Measurements from ENCODE around the gene ADARB2.
"Not testable (repeated sequence)": the region's sequence is repeated elsewhere in the genome, so short reads cannot be mapped to it uniquely, and the experiment has no call there.

ADARB2 gene

DNA sequence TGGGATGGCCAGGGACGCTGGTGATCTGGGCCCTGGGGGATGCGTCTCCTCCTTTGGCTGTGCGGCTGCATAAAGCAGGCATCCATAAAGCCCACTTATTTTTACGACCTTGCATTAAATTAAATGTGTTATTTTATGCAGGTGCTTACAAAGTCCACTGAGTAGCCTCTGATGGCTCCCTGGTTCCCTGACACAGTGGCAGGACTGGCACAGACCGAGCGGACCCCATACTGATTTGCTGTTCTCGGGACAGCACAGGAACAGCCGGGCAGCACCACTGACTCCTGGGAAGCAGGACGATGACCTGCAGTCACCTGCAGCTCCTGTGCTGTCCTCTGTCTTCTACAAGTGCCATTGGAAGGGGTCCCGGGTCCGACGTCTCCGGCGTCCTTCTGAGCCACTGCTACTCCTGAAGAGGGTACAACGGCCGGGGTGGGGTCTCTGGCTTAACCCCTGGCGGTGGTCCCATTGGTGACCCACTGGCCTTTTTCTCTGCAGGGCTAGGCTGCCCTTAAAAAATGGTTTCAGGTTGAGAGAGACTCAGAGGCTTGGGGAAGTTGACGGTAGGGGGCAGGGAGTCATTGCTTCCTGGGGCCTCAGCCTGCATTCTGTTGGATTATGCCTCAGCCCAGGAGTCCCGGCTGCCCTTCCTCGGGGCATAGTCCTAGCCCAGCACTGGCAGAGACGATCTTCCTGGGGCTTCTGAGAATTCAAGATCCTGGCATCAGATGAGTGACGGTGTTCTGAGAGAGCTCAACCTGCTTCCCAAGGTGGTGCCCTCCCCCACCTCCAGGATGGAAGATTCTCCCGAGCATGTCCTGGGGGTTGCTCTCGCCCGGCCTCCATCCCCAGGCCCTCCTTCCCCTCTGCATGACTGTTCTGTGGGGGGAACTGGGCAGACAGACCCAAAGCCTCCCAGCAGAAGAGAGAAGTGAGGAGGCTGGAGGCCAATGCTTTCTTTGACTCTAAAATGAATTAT, 330.1 kb downstream of the ADARB2 start:
- DNase-seq (ENCODE audit: low read depth): no peak

DNA sequence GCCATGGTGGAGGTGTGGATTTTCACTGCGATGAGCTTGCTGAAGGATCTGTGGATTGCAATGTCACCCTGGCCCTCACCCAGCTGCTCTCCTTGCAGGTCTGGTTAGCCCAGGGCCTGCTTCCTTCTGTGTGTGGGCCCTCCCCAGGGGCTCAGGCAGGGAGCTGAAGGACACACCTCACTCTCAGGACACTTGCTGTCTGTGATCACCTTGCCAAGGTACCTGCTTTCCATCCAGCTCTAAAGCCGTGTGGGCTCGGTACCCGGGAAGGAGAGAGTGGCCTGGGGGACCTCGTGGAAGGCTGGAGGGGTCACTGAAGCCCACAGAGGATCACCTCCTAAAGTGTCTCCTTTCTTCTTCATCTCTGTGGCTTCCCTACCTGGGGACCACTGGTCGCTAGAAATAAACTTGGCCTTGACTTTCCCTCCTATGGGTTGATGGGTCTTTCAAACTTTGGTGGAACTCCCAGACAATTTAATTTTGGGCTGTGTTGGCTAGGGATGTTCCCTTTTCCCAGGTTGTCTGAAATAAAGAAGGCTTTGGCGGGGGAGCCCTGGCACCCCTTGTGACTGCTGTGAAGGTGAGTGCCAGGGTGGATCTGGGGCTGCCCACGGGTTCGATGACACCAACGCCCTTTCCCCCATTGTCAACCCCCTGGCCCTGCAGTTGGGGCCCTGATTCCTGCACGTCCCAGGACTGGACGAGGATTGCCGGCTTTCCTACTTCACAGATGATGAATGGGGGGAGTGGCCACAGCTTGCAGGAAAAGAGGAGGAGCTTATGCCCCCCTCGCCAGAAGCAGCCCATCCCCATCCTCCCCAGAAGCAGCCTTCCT, 331.0 kb downstream of the ADARB2 start:
- no peak for DNase-seq (ENCODE audit: low read depth)

GRCh38 chr10:1404323-1405260, 332.7 kb downstream of the ADARB2 start:
- no peak for DNase-seq (ENCODE audit: low read depth)

GRCh38 chr10:1403508-1404322, 333.6 kb downstream of the ADARB2 start:
- DNase-seq (ENCODE audit: low read depth): no peak

- DNase-seq (ENCODE audit: low read depth): no peak
Observed at GRCh38 chr10:1402816-1403507, 334.4 kb downstream of the ADARB2 start.

DNA sequence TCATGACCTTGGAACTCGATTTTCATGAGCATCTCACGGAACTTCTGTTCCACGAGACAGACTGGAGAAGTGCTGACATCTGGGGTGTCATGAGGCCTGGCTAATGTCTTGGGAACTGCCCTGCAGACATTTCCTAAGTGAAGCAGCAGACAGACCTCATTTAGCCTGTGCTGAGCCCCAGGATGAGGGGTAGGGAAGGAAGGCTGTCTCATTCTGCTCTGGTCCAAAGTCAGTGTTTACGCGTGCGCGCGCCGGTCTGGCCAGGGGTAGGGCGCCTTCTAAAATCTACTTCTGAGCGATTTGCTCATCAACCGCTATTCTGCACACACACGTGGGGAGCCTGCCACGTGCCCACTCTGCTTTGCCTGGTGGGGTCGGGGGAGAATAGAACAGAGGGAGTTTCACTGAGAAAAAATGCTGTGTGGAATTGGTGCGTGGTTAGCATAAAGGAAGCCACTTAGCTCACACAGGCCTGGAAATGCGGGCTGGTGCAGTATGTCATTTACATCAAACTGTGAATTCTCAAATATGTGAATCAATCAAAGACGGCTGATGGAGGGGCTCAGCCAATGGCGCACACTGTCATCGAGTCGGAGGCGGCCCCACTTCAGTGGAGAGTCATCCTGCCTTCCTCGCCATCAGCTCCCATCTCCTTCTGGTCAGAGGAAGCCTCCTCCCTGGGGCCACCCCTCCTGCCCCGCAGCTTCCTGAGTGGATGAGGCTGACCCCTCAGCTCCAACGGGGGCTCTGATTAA, 335.1 kb downstream of the ADARB2 start:
- DNase-seq (ENCODE audit: low read depth): no peak

GRCh38 chr10:1401071-1401965, 336.0 kb downstream of the ADARB2 start:
- no peak for DNase-seq (ENCODE audit: low read depth)

DNA sequence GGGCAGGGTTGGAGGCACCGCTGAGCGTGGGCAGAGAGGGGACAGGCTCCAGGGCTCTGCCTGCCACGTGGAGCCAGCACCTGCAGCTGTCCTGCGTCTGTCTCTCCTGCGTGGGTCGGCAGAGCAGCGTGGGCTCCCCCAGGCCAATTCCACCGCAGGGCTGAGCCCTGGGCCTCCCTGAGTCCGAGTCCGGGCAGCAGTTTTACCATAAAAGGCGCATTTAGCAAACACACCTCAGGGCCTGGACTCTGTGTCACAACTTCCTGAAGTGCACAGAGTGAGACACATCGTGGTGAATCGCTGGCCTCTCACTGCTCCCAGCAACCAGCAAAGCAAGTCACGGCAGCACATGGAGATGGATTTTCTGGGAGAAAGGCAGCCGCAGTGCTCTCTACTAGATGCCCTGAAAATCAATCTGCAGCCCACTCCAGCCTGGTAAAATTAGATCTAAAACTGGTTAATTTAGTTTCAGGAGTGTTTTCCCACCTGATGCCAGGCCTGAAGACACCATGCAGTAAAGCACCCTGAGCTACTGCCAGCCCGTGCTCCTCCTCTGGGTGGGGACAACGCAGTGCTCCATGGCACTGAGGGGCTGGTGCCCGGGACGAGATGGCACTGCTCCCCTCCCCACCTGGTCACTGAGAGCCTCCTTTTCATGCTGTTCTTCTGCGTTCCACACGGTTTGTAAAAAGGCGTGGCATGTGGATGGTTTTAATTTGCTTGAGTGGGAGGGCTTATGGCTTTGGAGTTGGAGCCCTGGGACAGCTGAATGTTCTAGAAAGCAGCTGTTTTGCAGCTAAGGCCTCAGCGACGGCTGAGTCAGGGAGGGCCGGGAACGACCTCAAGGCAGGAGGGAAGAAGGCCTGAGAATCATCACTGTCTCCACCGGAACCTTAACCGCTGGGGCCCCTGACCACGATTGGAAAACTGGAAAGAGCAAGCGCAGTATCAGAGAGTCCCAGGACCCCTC, 336.9 kb downstream of the ADARB2 start:
- no peak for DNase-seq (ENCODE audit: low read depth)

- DNase-seq (ENCODE audit: low read depth): no peak
Observed at GRCh38 chr10:1399431-1400100, 337.8 kb downstream of the ADARB2 start.

DNA sequence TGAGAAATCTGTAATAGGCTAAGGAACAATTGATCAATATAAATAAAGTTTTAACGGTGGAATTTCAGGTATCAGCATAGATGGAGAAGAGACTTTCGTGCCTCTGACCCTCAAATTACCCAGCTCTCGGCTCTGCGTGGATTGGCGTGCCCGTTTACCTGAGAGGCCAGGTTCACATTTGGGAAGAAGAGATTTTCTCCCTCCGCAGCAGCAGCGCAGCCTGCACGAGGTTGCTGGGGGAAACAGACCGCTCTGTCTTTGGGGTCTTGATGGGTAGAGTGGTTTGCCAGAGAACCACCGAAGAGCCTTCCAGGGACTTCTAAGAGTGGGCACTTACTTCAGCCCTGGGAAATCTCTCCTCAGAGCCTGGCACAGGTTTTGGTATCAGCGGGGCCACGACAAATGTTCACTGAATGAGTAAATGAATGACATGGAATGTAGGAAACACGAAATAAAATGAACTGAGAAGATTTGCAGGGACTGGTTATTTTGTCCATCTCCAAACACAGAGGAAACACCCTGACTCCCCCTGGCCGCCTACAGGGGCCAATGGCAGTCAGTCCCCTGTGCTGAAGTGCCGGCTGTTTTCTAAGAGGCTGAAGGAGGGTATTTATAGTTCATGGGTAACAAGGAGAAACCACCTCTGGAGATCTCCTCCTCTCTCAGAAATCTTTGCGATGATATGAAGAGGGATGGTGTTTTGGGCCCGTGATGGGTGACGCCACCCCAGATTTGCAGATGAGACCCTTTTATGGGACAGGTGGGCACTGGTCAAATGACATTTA, 338.5 kb downstream of the ADARB2 start:
- DNase-seq (ENCODE audit: low read depth): no peak

DNA sequence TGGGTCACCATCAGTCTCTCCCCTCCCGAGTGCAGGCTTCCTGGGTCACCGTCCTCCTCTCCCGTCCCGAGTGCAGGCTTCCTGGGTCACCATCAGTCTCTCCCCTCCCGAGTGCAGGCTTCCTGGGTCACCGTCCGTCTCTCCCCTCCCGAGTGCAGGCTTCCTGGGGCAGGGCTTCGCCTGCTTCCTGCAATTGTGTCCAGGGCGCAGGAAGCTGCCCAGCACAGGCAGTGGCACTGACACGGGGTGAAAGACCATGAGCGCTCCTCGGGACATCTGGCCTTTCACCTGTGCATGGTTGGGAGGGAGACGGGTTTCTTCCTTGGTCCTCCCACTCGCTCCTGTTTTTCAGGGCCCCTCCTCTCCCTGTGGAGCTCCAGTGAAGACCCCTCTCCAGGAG, 339.2 kb downstream of the ADARB2 start:
- DNase-seq (ENCODE audit: low read depth): not testable (repeated sequence)

- DNase-seq (ENCODE audit: low read depth): no peak
Observed at GRCh38 chr10:1396297-1396635, 341.1 kb downstream of the ADARB2 start.

- DNase-seq (ENCODE audit: low read depth): no peak
Observed at GRCh38 chr10:1395481-1396296, 341.6 kb downstream of the ADARB2 start.

DNA sequence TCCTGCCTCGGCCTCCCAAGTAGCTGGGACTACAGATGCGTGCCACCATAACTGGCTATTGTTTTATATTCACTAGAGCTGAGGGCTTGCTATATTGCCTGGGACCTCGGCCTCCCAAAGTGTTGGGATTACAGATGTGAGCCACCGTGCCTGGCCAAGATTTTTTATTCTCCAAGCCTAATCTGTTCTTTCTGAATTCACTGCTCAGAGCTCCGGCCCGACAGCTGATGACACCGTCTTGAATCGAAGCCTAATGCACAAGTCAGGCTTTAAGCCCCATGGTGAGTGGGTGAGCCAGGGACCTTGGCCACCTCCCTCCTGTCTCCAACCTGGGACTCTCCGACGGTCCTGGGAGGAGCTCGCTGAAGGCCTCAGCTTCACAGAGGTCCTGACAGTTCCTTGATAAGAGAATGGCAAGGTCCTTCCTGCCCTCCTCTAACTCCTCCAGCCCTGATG, 342.3 kb downstream of the ADARB2 start:
- no peak for DNase-seq (ENCODE audit: low read depth)

All from HS-5 (cell line).